Measurements from ENCODE around the gene NXT1. TPM values are rescaled to one million over a fixed set of nuclear protein-coding genes. Genes with fewer than 3 reads are reported as not detected.

Gene NXT1
- total and polyA plus RNA-seq, 12 donors: 9.2 to 43.8 (median 17.2) TPM

- no peaks in the 10 kb centered on the region for H3K4me1 ChIP-seq (replicated peaks in 1 of 2)
- H3K9me3 ChIP-seq (replicated peaks in 1 of 3): no peaks in the 10 kb centered on the region
- no peaks in the 10 kb centered on the region for H3K36me3 ChIP-seq (replicated peaks in 1 of 2)
- H3K27me3 ChIP-seq: no peaks in the 10 kb centered on the region
- TF ChIP-seq, protein P1, sequence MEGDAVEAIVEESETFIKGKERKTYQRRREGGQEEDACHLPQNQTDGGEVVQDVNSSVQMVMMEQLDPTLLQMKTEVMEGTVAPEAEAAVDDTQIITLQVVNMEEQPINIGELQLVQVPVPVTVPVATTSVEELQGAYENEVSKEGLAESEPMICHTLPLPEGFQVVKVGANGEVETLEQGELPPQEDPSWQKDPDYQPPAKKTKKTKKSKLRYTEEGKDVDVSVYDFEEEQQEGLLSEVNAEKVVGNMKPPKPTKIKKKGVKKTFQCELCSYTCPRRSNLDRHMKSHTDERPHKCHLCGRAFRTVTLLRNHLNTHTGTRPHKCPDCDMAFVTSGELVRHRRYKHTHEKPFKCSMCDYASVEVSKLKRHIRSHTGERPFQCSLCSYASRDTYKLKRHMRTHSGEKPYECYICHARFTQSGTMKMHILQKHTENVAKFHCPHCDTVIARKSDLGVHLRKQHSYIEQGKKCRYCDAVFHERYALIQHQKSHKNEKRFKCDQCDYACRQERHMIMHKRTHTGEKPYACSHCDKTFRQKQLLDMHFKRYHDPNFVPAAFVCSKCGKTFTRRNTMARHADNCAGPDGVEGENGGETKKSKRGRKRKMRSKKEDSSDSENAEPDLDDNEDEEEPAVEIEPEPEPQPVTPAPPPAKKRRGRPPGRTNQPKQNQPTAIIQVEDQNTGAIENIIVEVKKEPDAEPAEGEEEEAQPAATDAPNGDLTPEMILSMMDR (IDR thresholded peaks at IDR 0.05): no peak
- no peak for TF ChIP-seq POLR2A (IDR thresholded peaks at IDR 0.05)
- 79 to 92% (median 86%) methylated on average over 3 of the region's 3 CpGs for WGBS, 4 donors
- H3K4me3 ChIP-seq: no peak overlapping the region
- no peak for DNase-seq
- H3K27ac ChIP-seq: no peak overlapping the region
- intact Hi-C loops (cut with DNase I): no loop called here
These were observed 42.6 kb upstream of the NXT1 start for GRCh38 chr20:23308024-23308423.

- H3K4me1 ChIP-seq (replicated peaks in 1 of 2): no peaks in the 10 kb centered on the region
- H3K27ac ChIP-seq: no peak overlapping the region
- H3K4me3 ChIP-seq: no peak overlapping the region
- no peaks in the 10 kb centered on the region for H3K9me3 ChIP-seq (replicated peaks in 1 of 3)
- DNase-seq: no peak
- 66 to 84% (median 79%) methylated on average over 4 of the region's 4 CpGs for WGBS, 4 donors
- intact Hi-C loops (cut with DNase I): no loop called here
- no peaks in the 10 kb centered on the region for H3K27me3 ChIP-seq
- H3K36me3 ChIP-seq (replicated peaks in 1 of 2): no peaks in the 10 kb centered on the region
- TF ChIP-seq, protein P1 (IDR thresholded peaks at IDR 0.05): no peak
- TF ChIP-seq POLR2A (IDR thresholded peaks at IDR 0.05): no peak
These were observed 41.7 kb upstream of the NXT1 start for GRCh38 chr20:23308908-23309307.

DNA sequence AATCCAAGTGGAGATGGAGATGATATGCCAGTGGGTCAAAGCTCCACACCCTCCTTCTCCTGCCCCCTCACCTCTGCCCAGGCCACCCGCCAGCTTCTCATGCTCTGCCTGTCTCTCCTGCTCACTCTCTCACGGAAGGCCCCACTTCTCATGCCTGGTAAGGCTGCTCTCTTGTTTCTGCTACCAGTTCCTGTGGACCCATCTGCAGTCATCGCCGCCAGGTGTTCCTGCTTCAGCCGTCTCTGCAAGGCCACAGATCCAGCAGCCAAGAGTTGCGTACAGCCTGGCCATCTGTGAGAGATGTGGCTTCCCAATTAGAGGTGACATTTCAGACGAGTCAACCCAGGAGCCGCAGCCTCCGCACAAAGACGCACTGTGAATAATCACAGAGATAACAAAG, 40.8 kb upstream of the NXT1 start:
- DNase-seq: no peak
- WGBS, 4 donors: 87 to 89% (median 88%) methylated on average over 6 to 10 of the region's 10 CpGs
- Histone ChIP-seq H3K4me3 (no peak overlapping the region), H3K4me1 (replicated peaks in 1 of 2) (no peaks in the 10 kb centered on the region), H3K27me3 (no peaks in the 10 kb centered on the region), H3K9me3 (replicated peaks in 1 of 3) (no peaks in the 10 kb centered on the region), H3K36me3 (replicated peaks in 1 of 2) (no peaks in the 10 kb centered on the region), H3K27ac (no peak overlapping the region)
- TF ChIP-seq, protein P1 (IDR thresholded peaks at IDR 0.05): no peak
- TF ChIP-seq POLR2A (IDR thresholded peaks at IDR 0.05): no peak
- intact Hi-C loops (cut with DNase I): no loop called here

DNA sequence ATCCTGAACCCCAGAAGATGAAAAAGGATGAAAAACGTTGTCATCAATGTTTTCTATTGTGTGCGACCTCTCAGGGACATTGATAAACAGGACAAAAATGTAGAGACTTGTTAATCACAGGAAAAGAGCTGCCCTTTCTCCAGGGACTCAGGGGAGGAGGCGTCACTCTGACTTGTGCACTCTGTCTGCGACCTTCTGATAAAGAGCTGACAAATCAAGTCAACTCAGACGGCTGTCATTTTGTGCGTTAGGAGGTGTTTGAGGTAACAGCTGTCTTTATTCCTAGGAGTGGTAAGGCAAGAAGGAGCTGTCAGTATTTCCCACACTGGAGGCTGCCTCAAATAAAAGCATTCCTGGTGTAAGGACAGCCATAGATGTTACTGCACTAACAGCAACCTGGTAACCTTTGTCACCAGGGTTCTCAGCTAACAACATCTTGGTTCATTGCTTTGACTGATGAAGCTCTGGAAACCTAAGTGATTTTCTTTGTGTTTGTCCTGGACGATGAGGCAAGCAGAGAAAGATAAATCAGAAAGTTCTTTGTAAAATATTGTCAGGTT, 38.6 kb upstream of the NXT1 start:
- Histone ChIP-seq H3K9me3 (replicated peaks in 1 of 3) (no peaks in the 10 kb centered on the region), H3K36me3 (replicated peaks in 1 of 2) (no peaks in the 10 kb centered on the region), H3K27ac (no peak overlapping the region), H3K27me3 (no peaks in the 10 kb centered on the region), H3K4me1 (replicated peaks in 1 of 2) (no peaks in the 10 kb centered on the region), H3K4me3 (no peak overlapping the region)
- intact Hi-C loops (cut with DNase I): no loop called here
- TF ChIP-seq, protein P1 (IDR thresholded peaks at IDR 0.05): no peak
- no peak for DNase-seq
- WGBS, 4 donors: 17 to 36% (median 33%) methylated on average over 7 of the region's 7 CpGs
